ENCODE results near the gene LDHB.

Gene LDHB

GRCh38 chr12:21614506-21614905 lies 43.1 kb downstream of the LDHB start:
- no peak for TF ChIP-seq CTCF (IDR thresholded peaks at IDR 0.05; ENCODE audit: insufficient read depth, low read depth, low read length, missing control alignments)
- DNase-seq (ENCODE audit: low read depth), result no peak
- no peak overlapping the region for H3K4me3 ChIP-seq (ENCODE audit: low read length)

- peak; percentile 57 for TF ChIP-seq CTCF (IDR thresholded peaks at IDR 0.05; ENCODE audit: insufficient read depth, low read depth, low read length, missing control alignments)
- DNase-seq (ENCODE audit: low read depth), result peak; percentile 19
- H3K4me3 ChIP-seq (ENCODE audit: low read length), result no peak overlapping the region
Observed at GRCh38 chr12:21613931-21614330, 43.7 kb downstream of the LDHB start.

- no peak for DNase-seq (ENCODE audit: low read depth)
- TF ChIP-seq CTCF (IDR thresholded peaks at IDR 0.05; ENCODE audit: insufficient read depth, low read depth, low read length, missing control alignments), result no peak
- H3K4me3 ChIP-seq (ENCODE audit: low read length), result no peak overlapping the region
Observed at GRCh38 chr12:21608196-21608595, 49.4 kb downstream of the LDHB start.

GRCh38 chr12:21607701-21608100 lies 49.9 kb downstream of the LDHB start:
- peak; percentile 46 for TF ChIP-seq CTCF (IDR thresholded peaks at IDR 0.05; ENCODE audit: insufficient read depth, low read depth, low read length, missing control alignments)
- H3K4me3 ChIP-seq (ENCODE audit: low read length), result no peak overlapping the region
- DNase-seq (ENCODE audit: low read depth), result peak; percentile 40

GRCh38 chr12:21606175-21606574 lies 51.5 kb downstream of the LDHB start:
- TF ChIP-seq CTCF (IDR thresholded peaks at IDR 0.05; ENCODE audit: insufficient read depth, low read depth, low read length, missing control alignments), result no peak
- no peak overlapping the region for H3K4me3 ChIP-seq (ENCODE audit: low read length)
- no peak for DNase-seq (ENCODE audit: low read depth)

- H3K4me3 ChIP-seq (ENCODE audit: low read length), result no peak within 1 kb of the TSS
Observed at GRCh38 chr12:21604245-21605101, 53.2 kb downstream of the LDHB start, which contains the start of gene GYS2. Gene GYS2 (minus strand): TSS chr12:21604847. CDS start chr12:21604592, 255 bp downstream.

More at GRCh38 chr12:21604245-21605101, 53.2 kb downstream of the LDHB start, which contains the start of gene GYS2:
- DNase-seq (ENCODE audit: low read depth), result no peak
- no peak for TF ChIP-seq CTCF (IDR thresholded peaks at IDR 0.05; ENCODE audit: insufficient read depth, low read depth, low read length, missing control alignments)

Data from epithelial cell of esophagus (primary cell).